ENCODE measurements around the gene SBNO1.
"Not testable (repeated sequence)": the region's sequence is repeated elsewhere in the genome, so short reads cannot be mapped to it uniquely, and the experiment has no call there.

DNA sequence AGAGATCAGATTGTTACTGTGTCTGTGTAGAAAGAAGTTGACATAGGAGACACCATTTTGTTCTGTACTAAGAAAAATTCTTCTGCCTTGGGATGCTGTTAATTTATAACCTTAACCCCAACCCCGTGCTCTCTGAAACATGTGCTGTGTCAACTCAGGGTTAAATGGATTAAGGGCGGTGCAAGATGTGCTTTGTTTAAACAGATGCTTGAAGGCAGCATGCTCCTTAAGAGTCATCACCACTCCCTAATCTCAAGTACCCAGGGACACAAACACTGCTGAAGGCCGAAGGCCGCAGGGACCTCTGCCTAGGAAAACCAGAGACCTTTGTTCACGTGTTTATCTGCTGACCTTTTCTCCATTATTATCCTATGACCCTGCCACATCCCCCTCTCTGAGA, 7.8 kb upstream of the SBNO1 start:
- TF ChIP-seq, protein P1, sequence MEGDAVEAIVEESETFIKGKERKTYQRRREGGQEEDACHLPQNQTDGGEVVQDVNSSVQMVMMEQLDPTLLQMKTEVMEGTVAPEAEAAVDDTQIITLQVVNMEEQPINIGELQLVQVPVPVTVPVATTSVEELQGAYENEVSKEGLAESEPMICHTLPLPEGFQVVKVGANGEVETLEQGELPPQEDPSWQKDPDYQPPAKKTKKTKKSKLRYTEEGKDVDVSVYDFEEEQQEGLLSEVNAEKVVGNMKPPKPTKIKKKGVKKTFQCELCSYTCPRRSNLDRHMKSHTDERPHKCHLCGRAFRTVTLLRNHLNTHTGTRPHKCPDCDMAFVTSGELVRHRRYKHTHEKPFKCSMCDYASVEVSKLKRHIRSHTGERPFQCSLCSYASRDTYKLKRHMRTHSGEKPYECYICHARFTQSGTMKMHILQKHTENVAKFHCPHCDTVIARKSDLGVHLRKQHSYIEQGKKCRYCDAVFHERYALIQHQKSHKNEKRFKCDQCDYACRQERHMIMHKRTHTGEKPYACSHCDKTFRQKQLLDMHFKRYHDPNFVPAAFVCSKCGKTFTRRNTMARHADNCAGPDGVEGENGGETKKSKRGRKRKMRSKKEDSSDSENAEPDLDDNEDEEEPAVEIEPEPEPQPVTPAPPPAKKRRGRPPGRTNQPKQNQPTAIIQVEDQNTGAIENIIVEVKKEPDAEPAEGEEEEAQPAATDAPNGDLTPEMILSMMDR (IDR thresholded peaks at IDR 0.05; ENCODE audit: low read length) = not testable (repeated sequence)
- not testable (repeated sequence) for TF ChIP-seq EZH2 (optimal IDR thresholded peaks at IDR 0.05; ENCODE audit: low read depth, low read length)
